Measurements from ENCODE around the gene MRTFB. TPM values are rescaled to one million over a fixed set of nuclear protein-coding genes. Genes with fewer than 3 reads are reported as not detected.

Gene MRTFB
- total and polyA plus RNA-seq, 2 of the 13 experiments (the other 11 are each of a cell fraction or from before 2014, with no cell fraction given) = 11.4 to 14.0 TPM

DNA sequence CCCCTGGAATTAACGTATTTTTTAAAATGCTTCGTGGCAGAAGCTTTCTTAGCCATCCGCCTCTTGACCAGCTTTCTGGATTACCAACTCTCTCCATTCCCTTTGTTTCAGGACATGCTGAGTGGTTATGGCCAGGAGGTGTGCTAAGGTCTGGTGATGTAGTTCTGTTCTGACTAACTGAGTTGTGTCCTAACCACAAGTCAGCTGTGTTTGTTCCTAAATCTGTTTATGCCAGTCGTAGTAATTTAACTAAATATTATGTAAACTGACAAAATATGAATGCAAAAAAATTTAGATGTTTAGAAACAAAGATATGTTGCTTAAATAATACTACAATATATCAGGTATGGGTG lies 61.6 kb downstream of the MRTFB start:
- peaks cover 18% of the 10 kb centered on the region for H3K4me1 ChIP-seq (ENCODE audit: insufficient read depth, low read length)
- H3K4me2 ChIP-seq (ENCODE audit: low read depth, low read length) = no peak overlapping the region
- no peaks in the 10 kb centered on the region for H3K36me3 ChIP-seq (replicated peaks in 1 of 2; ENCODE audit: control insufficient read depth in 1 of 2, insufficient read depth in 2 of 2, low read length in 2 of 2)
- peaks cover 12% of the 10 kb centered on the region for H3K79me2 ChIP-seq (ENCODE audit: insufficient read depth, low read length)
- no peak overlapping the region for H2AFZ ChIP-seq (ENCODE audit: low read length)
- no peak for FAIRE-seq
- H3K9me3 ChIP-seq (ENCODE audit: low read length) = no peaks in the 10 kb centered on the region
- no peak for TF ChIP-seq CHD2 (IDR thresholded peaks at IDR 0.05; ENCODE audit: low read depth, low read length)
- no peaks in the 10 kb centered on the region for H3K27me3 ChIP-seq (ENCODE audit: control insufficient read depth in 1 of 2, insufficient read depth in 2 of 2, low read length in 2 of 2)
- no peak for DNase-seq (ENCODE audit: low spot score)
- no peak overlapping the region for H3K9ac ChIP-seq (ENCODE audit: insufficient read depth, low read depth, low read length)
- in situ Hi-C loops (cut with HindIII; ENCODE audit: extremely low pct_ligation_motif_present, low pct_unique_long_range_greater_than_20kb) (no loop called here), intact Hi-C loops (cut with micrococcal nuclease; ENCODE audit: unreplicated experiment) (loop anchor here (10.0 kb wide), 1 partner anchor 208 kb away; the partner anchor contains the start of gene ERCC4)
- BruUV-seq (replicated peaks) = no TSS peak
- no peaks in the 10 kb centered on the region for H4K20me1 ChIP-seq (ENCODE audit: insufficient read depth, low read length)
- CTCF ChIA-PET (ENCODE audit: low intra/inter-chr PET ratio, low total read pairs) = no interaction called here
- POLR2A ChIA-PET = no interaction called here
- H3K27ac ChIP-seq (ENCODE audit: extremely low read length, insufficient read depth, low read length) = peak overlapping the region; percentile 3
- no peak overlapping the region for H3K4me3 ChIP-seq (replicated peaks in 1 of 3; ENCODE audit: insufficient read depth in 1 of 3, low read depth in 2 of 3, low read length in 3 of 3)
- ATAC-seq = no peak
- 98% methylated on average over 4 of the region's 4 CpGs for WGBS (ENCODE audit: low lambda C conversion rate)

DNA sequence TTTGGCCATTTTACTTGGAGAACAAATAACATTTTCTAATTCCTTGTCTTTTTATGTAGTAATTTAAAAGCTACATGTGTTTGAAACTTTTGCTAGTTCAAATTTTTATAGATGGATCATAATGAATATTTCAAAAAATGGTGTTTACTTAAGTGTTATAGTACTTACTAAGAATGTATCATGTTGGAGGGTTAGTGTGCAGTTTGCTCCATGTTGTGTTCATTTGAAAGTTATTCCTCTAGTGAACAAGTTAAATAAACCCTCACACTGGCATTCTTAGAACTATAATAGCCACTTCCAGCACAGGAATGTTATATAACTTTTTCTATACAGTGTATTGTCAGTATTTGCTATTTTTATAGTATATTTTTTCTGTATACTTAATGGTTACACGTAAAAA lies 62.8 kb downstream of the MRTFB start:
- H3K27ac ChIP-seq (ENCODE audit: extremely low read length, insufficient read depth, low read length) = no peak overlapping the region
- H3K4me1 ChIP-seq (ENCODE audit: insufficient read depth, low read length) = peaks cover 18% of the 10 kb centered on the region
- no peak overlapping the region for H3K9ac ChIP-seq (ENCODE audit: insufficient read depth, low read depth, low read length)
- ATAC-seq (no peak), DNase-seq (ENCODE audit: low spot score) (no peak), FAIRE-seq (no peak)
- intact Hi-C loops (cut with micrococcal nuclease; ENCODE audit: unreplicated experiment) = loop anchor here (10.0 kb wide), 1 partner anchor 209 kb away; the partner anchor contains the start of gene ERCC4
- BruUV-seq (replicated peaks) = no TSS peak
- POLR2A ChIA-PET = no interaction called here
- H3K79me2 ChIP-seq (ENCODE audit: insufficient read depth, low read length) = peaks cover 6% of the 10 kb centered on the region
- no peaks in the 10 kb centered on the region for H3K27me3 ChIP-seq (ENCODE audit: control insufficient read depth in 1 of 2, insufficient read depth in 2 of 2, low read length in 2 of 2)
- H3K36me3 ChIP-seq (replicated peaks in 1 of 2; ENCODE audit: control insufficient read depth in 1 of 2, insufficient read depth in 2 of 2, low read length in 2 of 2) = no peaks in the 10 kb centered on the region
- no peak overlapping the region for H2AFZ ChIP-seq (ENCODE audit: low read length)
- H3K9me3 ChIP-seq (ENCODE audit: low read length) = no peaks in the 10 kb centered on the region
- no peak overlapping the region for H3K4me2 ChIP-seq (ENCODE audit: low read depth, low read length)
- in situ Hi-C loops (cut with HindIII; ENCODE audit: extremely low pct_ligation_motif_present, low pct_unique_long_range_greater_than_20kb) = no loop called here
- CTCF ChIA-PET (ENCODE audit: low intra/inter-chr PET ratio, low total read pairs) = no interaction called here
- H3K4me3 ChIP-seq (replicated peaks in 1 of 3; ENCODE audit: insufficient read depth in 1 of 3, low read depth in 2 of 3, low read length in 3 of 3) = no peak overlapping the region
- 97% methylated on average over 1 of the region's 1 CpG for WGBS (ENCODE audit: low lambda C conversion rate)
- H4K20me1 ChIP-seq (ENCODE audit: insufficient read depth, low read length) = no peaks in the 10 kb centered on the region
- TF ChIP-seq HNRNPK (IDR thresholded peaks at IDR 0.05; ENCODE audit: low read depth, low read length, poor library complexity, severe bottlenecking) = no peak
- no peak for TF ChIP-seq ATF6 (CRISPR knock-in tag; conservative IDR thresholded peaks at IDR 0.05)
- no peak for TF ChIP-seq GABPA (IDR thresholded peaks at IDR 0.05; ENCODE audit: low read depth, low read length)
- TF ChIP-seq GABPA (CRISPR knock-in tag; IDR thresholded peaks at IDR 0.05; ENCODE audit: low read depth) = no peak
- TF ChIP-seq GFI1 (CRISPR knock-in tag; IDR thresholded peaks at IDR 0.05; ENCODE audit: borderline replicate concordance) = no peak
- TF ChIP-seq JUNB (CRISPR knock-in tag; IDR thresholded peaks at IDR 0.05; ENCODE audit: borderline replicate concordance) = no peak
- TF ChIP-seq ZNF550 (CRISPR knock-in tag; IDR thresholded peaks at IDR 0.05; ENCODE audit: borderline replicate concordance) = no peak
- TF ChIP-seq SNAPC2 (CRISPR knock-in tag; IDR thresholded peaks at IDR 0.05) = no peak
- TF ChIP-seq U2AF1 (optimal IDR thresholded peaks at IDR 0.05; ENCODE audit: low read depth, low read length) = no peak
- TF ChIP-seq ZNF883 (CRISPR knock-in tag; IDR thresholded peaks at IDR 0.05; ENCODE audit: not compliant biosample characterization) = no peak
- TF ChIP-seq ZNF703 (CRISPR knock-in tag; IDR thresholded peaks at IDR 0.05; ENCODE audit: borderline replicate concordance) = no peak
- TF ChIP-seq GTF2F1 (IDR thresholded peaks at IDR 0.05; ENCODE audit: low read length) = no peak
- TF ChIP-seq, protein P1, sequence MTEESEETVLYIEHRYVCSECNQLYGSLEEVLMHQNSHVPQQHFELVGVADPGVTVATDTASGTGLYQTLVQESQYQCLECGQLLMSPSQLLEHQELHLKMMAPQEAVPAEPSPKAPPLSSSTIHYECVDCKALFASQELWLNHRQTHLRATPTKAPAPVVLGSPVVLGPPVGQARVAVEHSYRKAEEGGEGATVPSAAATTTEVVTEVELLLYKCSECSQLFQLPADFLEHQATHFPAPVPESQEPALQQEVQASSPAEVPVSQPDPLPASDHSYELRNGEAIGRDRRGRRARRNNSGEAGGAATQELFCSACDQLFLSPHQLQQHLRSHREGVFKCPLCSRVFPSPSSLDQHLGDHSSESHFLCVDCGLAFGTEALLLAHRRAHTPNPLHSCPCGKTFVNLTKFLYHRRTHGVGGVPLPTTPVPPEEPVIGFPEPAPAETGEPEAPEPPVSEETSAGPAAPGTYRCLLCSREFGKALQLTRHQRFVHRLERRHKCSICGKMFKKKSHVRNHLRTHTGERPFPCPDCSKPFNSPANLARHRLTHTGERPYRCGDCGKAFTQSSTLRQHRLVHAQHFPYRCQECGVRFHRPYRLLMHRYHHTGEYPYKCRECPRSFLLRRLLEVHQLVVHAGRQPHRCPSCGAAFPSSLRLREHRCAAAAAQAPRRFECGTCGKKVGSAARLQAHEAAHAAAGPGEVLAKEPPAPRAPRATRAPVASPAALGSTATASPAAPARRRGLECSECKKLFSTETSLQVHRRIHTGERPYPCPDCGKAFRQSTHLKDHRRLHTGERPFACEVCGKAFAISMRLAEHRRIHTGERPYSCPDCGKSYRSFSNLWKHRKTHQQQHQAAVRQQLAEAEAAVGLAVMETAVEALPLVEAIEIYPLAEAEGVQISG (CRISPR knock-in tag; IDR thresholded peaks at IDR 0.05) = no peak
- no peak for TF ChIP-seq SALL1 (CRISPR knock-in tag; IDR thresholded peaks at IDR 0.05)
- no peak for TF ChIP-seq DPF2 (CRISPR knock-in tag; IDR thresholded peaks at IDR 0.05; ENCODE audit: borderline replicate concordance, low read depth)

Measured in HepG2 (cell line).